ENCODE results near the gene NEK9. TPM values are rescaled to one million over a fixed set of nuclear protein-coding genes. Genes with fewer than 3 reads are reported as not detected.

The NEK9 gene
- total RNA-seq, 1 experiment from 2014 or later: 40.7 TPM

DNA sequence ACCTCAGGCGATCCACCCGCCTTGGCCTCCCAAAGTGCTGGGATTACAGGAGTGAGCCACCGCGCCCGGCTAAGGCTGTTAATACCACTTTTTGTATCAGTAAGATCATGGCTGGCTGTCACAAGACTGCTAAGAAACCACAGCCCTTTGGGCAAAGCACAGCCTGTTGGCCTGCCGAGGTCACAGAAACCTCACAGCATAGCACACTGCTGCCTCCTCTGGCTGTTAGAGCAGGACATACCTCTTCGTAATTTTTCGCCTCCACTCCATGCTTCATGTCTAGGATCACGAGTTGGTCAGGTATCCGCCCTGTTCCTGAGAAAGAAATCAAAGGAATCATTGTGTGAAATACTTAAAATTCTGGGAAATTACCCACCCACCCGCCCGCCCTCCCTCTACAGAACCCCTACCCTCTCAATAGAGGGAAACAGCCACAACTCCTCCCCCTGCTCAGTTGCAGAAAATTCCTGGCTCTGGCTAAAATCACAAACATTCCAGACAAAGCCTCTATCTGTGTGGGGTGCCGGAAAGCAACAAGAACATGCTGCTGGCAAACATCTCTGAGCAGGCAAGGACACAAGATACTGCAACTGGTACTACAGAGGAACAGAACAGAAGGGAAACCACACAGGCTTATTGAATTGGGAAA, 20.7 kb upstream of the NEK9 start:
- in situ Hi-C loops (cut with HindIII; ENCODE audit: low pct_unique_long_range_greater_than_20kb, low sequenced_read_pairs): no loop called here

DNA sequence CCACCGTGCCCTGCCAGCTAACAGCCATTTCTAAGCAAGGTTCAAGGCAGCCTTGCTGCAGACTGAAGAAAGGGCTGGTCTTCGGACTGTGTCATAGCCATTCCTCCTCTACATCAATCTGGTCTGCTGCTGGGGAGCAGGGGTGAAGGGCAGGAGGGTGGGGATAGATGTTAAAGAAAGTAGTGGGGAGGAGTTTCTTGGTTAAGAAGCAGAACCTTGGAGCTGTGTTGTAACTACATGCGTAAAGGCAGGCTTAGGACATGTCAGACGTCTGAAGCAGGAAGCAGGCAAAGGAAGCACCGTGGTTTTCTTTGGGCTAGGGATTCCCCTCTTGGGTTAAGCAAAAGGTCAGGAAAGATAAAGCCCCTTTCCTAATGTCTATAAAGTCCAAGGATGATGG, 18.1 kb upstream of the NEK9 start:
- Histone ChIP-seq H3K9me3 (ENCODE audit: control insufficient read depth, insufficient read depth, low read depth, low read length) (no peaks in the 10 kb centered on the region), H3K27ac (ENCODE audit: low read length) (no peak overlapping the region), H3K4me1 (ENCODE audit: control insufficient read depth, insufficient read depth, low read length) (no peaks in the 10 kb centered on the region), H3K36me3 (ENCODE audit: control insufficient read depth, insufficient read depth, low read length) (no peaks in the 10 kb centered on the region; the same call in 1 of the 2 replicates), H3K27me3 (ENCODE audit: control insufficient read depth, insufficient read depth, low read length) (no peaks in the 10 kb centered on the region), H3K4me3 (ENCODE audit: low read depth in 2 of 2, low read length in 2 of 2) (no peak overlapping the region)
- ChIA-PET CTCF (interaction anchor here (0.8 kb wide), 1 partner anchor 15 kb away, joined by 3 read pairs; no protein-coding TSS in a partner anchor), POLR2A (no interaction called here)
- ATAC-seq (no peak), DNase-seq (ENCODE audit: low read depth, low spot score) (no peak)
- intact Hi-C loops (cut with micrococcal nuclease; ENCODE audit: unreplicated experiment) (no loop called here), in situ Hi-C loops (cut with HindIII; ENCODE audit: low pct_unique_long_range_greater_than_20kb, low sequenced_read_pairs) (no loop called here)
- BruUV-seq (replicated peaks): no TSS peak
- no peak for TF ChIP-seq POLR2AphosphoS5 (IDR thresholded peaks at IDR 0.05; ENCODE audit: low read depth, low read length)
- no peak for TF ChIP-seq TCF7L2 (IDR thresholded peaks at IDR 0.05; ENCODE audit: low read depth, low read length)
- TF ChIP-seq SIN3A (IDR thresholded peaks at IDR 0.05; ENCODE audit: borderline replicate concordance, insufficient read depth, low read depth, low read length): no peak
- TF ChIP-seq, protein P1, sequence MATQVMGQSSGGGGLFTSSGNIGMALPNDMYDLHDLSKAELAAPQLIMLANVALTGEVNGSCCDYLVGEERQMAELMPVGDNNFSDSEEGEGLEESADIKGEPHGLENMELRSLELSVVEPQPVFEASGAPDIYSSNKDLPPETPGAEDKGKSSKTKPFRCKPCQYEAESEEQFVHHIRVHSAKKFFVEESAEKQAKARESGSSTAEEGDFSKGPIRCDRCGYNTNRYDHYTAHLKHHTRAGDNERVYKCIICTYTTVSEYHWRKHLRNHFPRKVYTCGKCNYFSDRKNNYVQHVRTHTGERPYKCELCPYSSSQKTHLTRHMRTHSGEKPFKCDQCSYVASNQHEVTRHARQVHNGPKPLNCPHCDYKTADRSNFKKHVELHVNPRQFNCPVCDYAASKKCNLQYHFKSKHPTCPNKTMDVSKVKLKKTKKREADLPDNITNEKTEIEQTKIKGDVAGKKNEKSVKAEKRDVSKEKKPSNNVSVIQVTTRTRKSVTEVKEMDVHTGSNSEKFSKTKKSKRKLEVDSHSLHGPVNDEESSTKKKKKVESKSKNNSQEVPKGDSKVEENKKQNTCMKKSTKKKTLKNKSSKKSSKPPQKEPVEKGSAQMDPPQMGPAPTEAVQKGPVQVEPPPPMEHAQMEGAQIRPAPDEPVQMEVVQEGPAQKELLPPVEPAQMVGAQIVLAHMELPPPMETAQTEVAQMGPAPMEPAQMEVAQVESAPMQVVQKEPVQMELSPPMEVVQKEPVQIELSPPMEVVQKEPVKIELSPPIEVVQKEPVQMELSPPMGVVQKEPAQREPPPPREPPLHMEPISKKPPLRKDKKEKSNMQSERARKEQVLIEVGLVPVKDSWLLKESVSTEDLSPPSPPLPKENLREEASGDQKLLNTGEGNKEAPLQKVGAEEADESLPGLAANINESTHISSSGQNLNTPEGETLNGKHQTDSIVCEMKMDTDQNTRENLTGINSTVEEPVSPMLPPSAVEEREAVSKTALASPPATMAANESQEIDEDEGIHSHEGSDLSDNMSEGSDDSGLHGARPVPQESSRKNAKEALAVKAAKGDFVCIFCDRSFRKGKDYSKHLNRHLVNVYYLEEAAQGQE (IDR thresholded peaks at IDR 0.05; ENCODE audit: insufficient read depth in 1 of 2, low read depth in 2 of 2, low read length in 1 of 2): no peak
- TF ChIP-seq, protein P2, sequence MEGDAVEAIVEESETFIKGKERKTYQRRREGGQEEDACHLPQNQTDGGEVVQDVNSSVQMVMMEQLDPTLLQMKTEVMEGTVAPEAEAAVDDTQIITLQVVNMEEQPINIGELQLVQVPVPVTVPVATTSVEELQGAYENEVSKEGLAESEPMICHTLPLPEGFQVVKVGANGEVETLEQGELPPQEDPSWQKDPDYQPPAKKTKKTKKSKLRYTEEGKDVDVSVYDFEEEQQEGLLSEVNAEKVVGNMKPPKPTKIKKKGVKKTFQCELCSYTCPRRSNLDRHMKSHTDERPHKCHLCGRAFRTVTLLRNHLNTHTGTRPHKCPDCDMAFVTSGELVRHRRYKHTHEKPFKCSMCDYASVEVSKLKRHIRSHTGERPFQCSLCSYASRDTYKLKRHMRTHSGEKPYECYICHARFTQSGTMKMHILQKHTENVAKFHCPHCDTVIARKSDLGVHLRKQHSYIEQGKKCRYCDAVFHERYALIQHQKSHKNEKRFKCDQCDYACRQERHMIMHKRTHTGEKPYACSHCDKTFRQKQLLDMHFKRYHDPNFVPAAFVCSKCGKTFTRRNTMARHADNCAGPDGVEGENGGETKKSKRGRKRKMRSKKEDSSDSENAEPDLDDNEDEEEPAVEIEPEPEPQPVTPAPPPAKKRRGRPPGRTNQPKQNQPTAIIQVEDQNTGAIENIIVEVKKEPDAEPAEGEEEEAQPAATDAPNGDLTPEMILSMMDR (IDR thresholded peaks at IDR 0.05): no peak

More for the DNA sequence above, 20.7 kb upstream of the NEK9 start:
- no peaks in the 10 kb centered on the region for H3K27me3 ChIP-seq (ENCODE audit: control insufficient read depth, insufficient read depth, low read length)
- ATAC-seq: no peak
- TF ChIP-seq, protein P2 (IDR thresholded peaks at IDR 0.05): no peak; the same call in 1 of the 2 replicates
- TF ChIP-seq POLR2AphosphoS5 (IDR thresholded peaks at IDR 0.05; ENCODE audit: low read depth, low read length) (no peak), SIN3A (IDR thresholded peaks at IDR 0.05; ENCODE audit: borderline replicate concordance, insufficient read depth, low read depth, low read length) (no peak), TCF7L2 (IDR thresholded peaks at IDR 0.05; ENCODE audit: low read depth, low read length) (no peak)
- TF ChIP-seq, protein P1 (IDR thresholded peaks at IDR 0.05; ENCODE audit: insufficient read depth in 1 of 2, low read depth in 2 of 2, low read length in 1 of 2): no peak
- H3K4me1 ChIP-seq (ENCODE audit: control insufficient read depth, insufficient read depth, low read length): no peaks in the 10 kb centered on the region
- CTCF ChIA-PET: no interaction called here
- POLR2A ChIA-PET: no interaction called here
- no peak overlapping the region for H3K4me3 ChIP-seq (ENCODE audit: low read depth in 2 of 2, low read length in 2 of 2)
- H3K27ac ChIP-seq (ENCODE audit: low read length): no peak overlapping the region
- H3K36me3 ChIP-seq (ENCODE audit: control insufficient read depth, insufficient read depth, low read length): no peaks in the 10 kb centered on the region; the same call in 1 of the 2 replicates
- intact Hi-C loops (cut with micrococcal nuclease; ENCODE audit: unreplicated experiment): no loop called here
- no peak for DNase-seq (ENCODE audit: low read depth, low spot score)
- H3K9me3 ChIP-seq (ENCODE audit: control insufficient read depth, insufficient read depth, low read depth, low read length): no peaks in the 10 kb centered on the region
- BruUV-seq (replicated peaks): no TSS peak
